ENCODE measurements around the gene FYB1.

DNA sequence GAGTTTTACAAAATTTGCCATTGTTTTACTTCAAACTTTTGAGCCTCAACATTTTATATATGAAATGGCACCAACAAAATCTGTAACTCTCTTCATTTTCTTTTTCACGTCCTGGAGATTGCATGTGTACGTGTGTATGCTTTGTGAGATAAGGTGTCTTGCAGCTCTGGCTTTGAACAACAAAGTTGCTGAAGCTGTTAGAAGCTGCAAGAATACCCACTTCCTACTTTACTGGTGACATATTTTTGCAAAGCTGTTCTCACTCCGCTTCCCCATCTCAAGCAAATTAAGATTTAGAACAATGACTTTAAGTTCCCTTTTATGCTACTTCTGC lies 41.8 kb downstream of the FYB1 start:
- TF ChIP-seq, protein P1, sequence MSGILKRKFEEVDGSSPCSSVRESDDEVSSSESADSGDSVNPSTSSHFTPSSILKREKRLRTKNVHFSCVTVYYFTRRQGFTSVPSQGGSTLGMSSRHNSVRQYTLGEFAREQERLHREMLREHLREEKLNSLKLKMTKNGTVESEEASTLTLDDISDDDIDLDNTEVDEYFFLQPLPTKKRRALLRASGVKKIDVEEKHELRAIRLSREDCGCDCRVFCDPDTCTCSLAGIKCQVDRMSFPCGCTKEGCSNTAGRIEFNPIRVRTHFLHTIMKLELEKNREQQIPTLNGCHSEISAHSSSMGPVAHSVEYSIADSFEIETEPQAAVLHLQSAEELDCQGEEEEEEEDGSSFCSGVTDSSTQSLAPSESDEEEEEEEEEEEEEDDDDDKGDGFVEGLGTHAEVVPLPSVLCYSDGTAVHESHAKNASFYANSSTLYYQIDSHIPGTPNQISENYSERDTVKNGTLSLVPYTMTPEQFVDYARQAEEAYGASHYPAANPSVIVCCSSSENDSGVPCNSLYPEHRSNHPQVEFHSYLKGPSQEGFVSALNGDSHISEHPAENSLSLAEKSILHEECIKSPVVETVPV (CRISPR knock-in tag; IDR thresholded peaks at IDR 0.05), result no peak
- TF ChIP-seq, protein P2, sequence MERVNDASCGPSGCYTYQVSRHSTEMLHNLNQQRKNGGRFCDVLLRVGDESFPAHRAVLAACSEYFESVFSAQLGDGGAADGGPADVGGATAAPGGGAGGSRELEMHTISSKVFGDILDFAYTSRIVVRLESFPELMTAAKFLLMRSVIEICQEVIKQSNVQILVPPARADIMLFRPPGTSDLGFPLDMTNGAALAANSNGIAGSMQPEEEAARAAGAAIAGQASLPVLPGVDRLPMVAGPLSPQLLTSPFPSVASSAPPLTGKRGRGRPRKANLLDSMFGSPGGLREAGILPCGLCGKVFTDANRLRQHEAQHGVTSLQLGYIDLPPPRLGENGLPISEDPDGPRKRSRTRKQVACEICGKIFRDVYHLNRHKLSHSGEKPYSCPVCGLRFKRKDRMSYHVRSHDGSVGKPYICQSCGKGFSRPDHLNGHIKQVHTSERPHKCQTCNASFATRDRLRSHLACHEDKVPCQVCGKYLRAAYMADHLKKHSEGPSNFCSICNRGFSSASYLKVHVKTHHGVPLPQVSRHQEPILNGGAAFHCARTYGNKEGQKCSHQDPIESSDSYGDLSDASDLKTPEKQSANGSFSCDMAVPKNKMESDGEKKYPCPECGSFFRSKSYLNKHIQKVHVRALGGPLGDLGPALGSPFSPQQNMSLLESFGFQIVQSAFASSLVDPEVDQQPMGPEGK (CRISPR knock-in tag; IDR thresholded peaks at IDR 0.05; ENCODE audit: borderline replicate concordance), result no peak
